Gastroesophageal sphincter (tissue), 4 donors: ENCODE measurements around the gene MACO1. TPM values are rescaled to one million over a fixed set of nuclear protein-coding genes. Genes with fewer than 3 reads are reported as not detected.

Experiments
- ATAC-seq: fragments of 150-250 bp; one replicate; pipeline ENCODE4 v1.9.1; 2016; ENCODE audit warnings: mild to moderate bottlenecking, moderate library complexity
- H3K27ac ChIP-seq, 4 donors: fragments of 200-600 bp; sonication (generic) in 3 of 4; 1 replicate in 3 of 4; 2 replicates in 1 of 4; pipeline ENCODE4 v1.5.1; 2016 to 2019
- H3K27me3 ChIP-seq: fragments of 200-600 bp; sonication (generic); one replicate; pipeline ENCODE4 v1.5.1; 2019
- H3K36me3 ChIP-seq, 2 donors: fragments of 200-600 bp; sonication (generic); one replicate each; pipeline ENCODE4 v1.5.1; 2019; ENCODE audit warnings: control low read depth in 1 of 2
- H3K4me1 ChIP-seq, 3 donors: fragments of 200-600 bp; sonication (generic); 1 replicate in 2 of 3; 2 replicates in 1 of 3; pipeline ENCODE4 v1.5.1; 2016 to 2019; ENCODE audit warnings: control low read depth in 2 of 3
- H3K4me3 ChIP-seq, 2 donors: fragments of 200-600 bp; sonication (generic); one replicate each; pipeline ENCODE4 v1.5.1; 2019; ENCODE audit warnings: mild to moderate bottlenecking in 1 of 2, moderate library complexity in 1 of 2
- H3K9me3 ChIP-seq, 3 donors: fragments of 200-600 bp; sonication (generic); one replicate each; pipeline ENCODE4 v1.5.1; 2017 to 2019; ENCODE audit warnings: control low read depth in 2 of 3
- CTCF ChIP-seq, 4 experiments: fragments of 200-600 bp in 2 of 4; fragments of 450-650 bp in 2 of 4; sonication (generic) in 1 of 4; IDR thresholded peaks; one replicate each; pipeline ENCODE4 v1.5.1; 2017 to 2019; ENCODE audit warnings: antibody characterized with exemption in 4 of 4, mild to moderate bottlenecking in 2 of 4, moderate library complexity in 2 of 4
- EP300 ChIP-seq: sonication (generic); formaldehyde crosslinking; IDR thresholded peaks from one replicate; pipeline ENCODE4 v1.6.1; 2017; ENCODE audit warnings: antibody characterized with exemption, mild to moderate bottlenecking
- POLR2A ChIP-seq, 2 donors: fragments of 450-650 bp; IDR thresholded peaks; one replicate each; pipeline ENCODE4 v1.6.1; 2017; ENCODE audit warnings: antibody characterized with exemption in 2 of 2, mild to moderate bottlenecking in 2 of 2, moderate library complexity in 1 of 2
- POLR2AphosphoS5 ChIP-seq: sonication (generic); formaldehyde crosslinking; IDR thresholded peaks from one replicate; pipeline ENCODE4 v1.6.1; 2017; ENCODE audit warnings: antibody characterized with exemption
- WGBS, 2 donors: methylation state at CpG; one replicate each; pipeline ENCODE4 v1.1.5; 2018; ENCODE audit warnings: low coverage in 1 of 2; 5-methylcytosine and 5-hydroxymethylcytosine counted together
- total RNA-seq, 4 donors: library from RNA; depleted of rRNA; stranded (reverse); fragments of >200 nt; gene quantifications; one replicate each; pipeline ENCODE4 v1.1.0, GENCODE V29; 2016

MACO1 gene
- total RNA-seq, 4 donors from 2014 or later: 15.5 to 24.5 (median 19.0) TPM

- ATAC-seq: no peak
- WGBS, 2 donors: 70 to 75% methylated on average over 7 to 8 of the region's 8 CpGs
- peaks cover 0 to 7% (median 0%) of the 10 kb centered on the region in 3 donors for H3K4me1 ChIP-seq
- H3K4me3 ChIP-seq: no peak overlapping the region
- H3K36me3 ChIP-seq: peaks cover 5 to 90% of the 10 kb centered on the region in 2 donors
- TF ChIP-seq POLR2AphosphoS5 (no peak), EP300 (no peak), CTCF (IDR thresholded peaks at IDR 0.05) (no peak)
- no peak overlapping the region for H3K27ac ChIP-seq
- H3K27me3 ChIP-seq: no peaks in the 10 kb centered on the region
- H3K9me3 ChIP-seq: no peaks in the 10 kb centered on the region
Measured at GRCh38 chr1:25492323-25492722, 61.6 kb downstream of the MACO1 start.

GRCh38 chr1:25494952-25495351, 64.3 kb downstream of the MACO1 start:
- Histone ChIP-seq H3K27ac (peak overlapping the region in 1 of 4 donors; percentile 12), H3K4me1 (peaks cover 0 to 7% (median 0%) of the 10 kb centered on the region in 3 donors), H3K4me3 (no peak overlapping the region), H3K27me3 (no peaks in the 10 kb centered on the region), H3K9me3 (no peaks in the 10 kb centered on the region), H3K36me3 (peaks cover 5 to 89% of the 10 kb centered on the region in 2 donors)
- WGBS, 2 donors: 60% methylated on average over 1 to 3 of the region's 3 CpGs
- TF ChIP-seq CTCF (IDR thresholded peaks at IDR 0.05) (no peak), POLR2AphosphoS5 (no peak), POLR2A (IDR thresholded peaks at IDR 0.05) (no peak), EP300 (no peak)
- no peak for ATAC-seq

GRCh38 chr1:25500694-25501093, 70.0 kb downstream of the MACO1 start:
- Histone ChIP-seq H3K27ac (no peak overlapping the region), H3K36me3 (peaks cover 0 to 42% of the 10 kb centered on the region in 2 donors), H3K4me1 (peaks cover 0 to 28% (median 0%) of the 10 kb centered on the region in 3 donors), H3K27me3 (no peaks in the 10 kb centered on the region), H3K4me3 (no peak overlapping the region), H3K9me3 (no peaks in the 10 kb centered on the region)
- 75 to 80% methylated on average over 1 of the region's 1 CpG for WGBS, 2 donors
- TF ChIP-seq POLR2A (IDR thresholded peaks at IDR 0.05) (no peak), POLR2AphosphoS5 (no peak), CTCF (IDR thresholded peaks at IDR 0.05) (no peak), EP300 (no peak)
- ATAC-seq: no peak

GRCh38 chr1:25501235-25502058, 70.8 kb downstream of the MACO1 start:
- peaks cover 0 to 35% of the 10 kb centered on the region in 2 donors for H3K36me3 ChIP-seq
- no peak for ATAC-seq
- no peak for TF ChIP-seq POLR2AphosphoS5
- TF ChIP-seq POLR2A (IDR thresholded peaks at IDR 0.05): no peak
- no peak for TF ChIP-seq EP300
- no peak for TF ChIP-seq CTCF (IDR thresholded peaks at IDR 0.05)
- H3K9me3 ChIP-seq: no peaks in the 10 kb centered on the region
- no peak overlapping the region for H3K27ac ChIP-seq
- WGBS, 2 donors: 40 to 96% methylated on average over 1 to 2 of the region's 7 CpGs
- no peaks in the 10 kb centered on the region for H3K27me3 ChIP-seq
- peaks cover 0 to 31% (median 0%) of the 10 kb centered on the region in 3 donors for H3K4me1 ChIP-seq
- no peak overlapping the region for H3K4me3 ChIP-seq

GRCh38 chr1:25502957-25503356, 72.3 kb downstream of the MACO1 start:
- no peak for ATAC-seq
- Histone ChIP-seq H3K27ac (no peak overlapping the region), H3K4me3 (no peak overlapping the region), H3K27me3 (no peaks in the 10 kb centered on the region), H3K36me3 (peaks cover 0 to 21% of the 10 kb centered on the region in 2 donors), H3K4me1 (peaks cover 0 to 39% (median 0%) of the 10 kb centered on the region in 3 donors), H3K9me3 (no peaks in the 10 kb centered on the region)
- 29 to 53% methylated on average over 4 of the region's 4 CpGs for WGBS, 2 donors
- TF ChIP-seq POLR2AphosphoS5 (no peak), CTCF (IDR thresholded peaks at IDR 0.05) (no peak), EP300 (no peak), POLR2A (IDR thresholded peaks at IDR 0.05) (no peak)
